OCI-LY7 (cell line): ENCODE data around the gene TIRAP.

Experiments used
- CTCF ChIP-seq: fragments of 200-600 bp; sonication (generic); conservative IDR thresholded peaks from 2 replicates; pipeline ENCODE4 v1.5.1; 2014; ENCODE audit warnings: mild to moderate bottlenecking, antibody characterized with exemption, low read length, moderate library complexity, mixed read lengths
- EZH2phosphoT487 ChIP-seq: fragments of 200-600 bp; sonication (generic); IDR thresholded peaks from 2 replicates; pipeline ENCODE4 v1.6.1; 2018; ENCODE audit warnings: low read depth, borderline replicate concordance, mild to moderate bottlenecking, mixed run types, antibody characterized with exemption, low read length, moderate library complexity, mixed read lengths

- TF ChIP-seq CTCF (no peak), EZH2phosphoT487 (no peak)
Measured at GRCh38 chr11:126336671-126337101, 53.8 kb downstream of the TIRAP start.
